ENCODE results near the gene ANAPC7.

DNA sequence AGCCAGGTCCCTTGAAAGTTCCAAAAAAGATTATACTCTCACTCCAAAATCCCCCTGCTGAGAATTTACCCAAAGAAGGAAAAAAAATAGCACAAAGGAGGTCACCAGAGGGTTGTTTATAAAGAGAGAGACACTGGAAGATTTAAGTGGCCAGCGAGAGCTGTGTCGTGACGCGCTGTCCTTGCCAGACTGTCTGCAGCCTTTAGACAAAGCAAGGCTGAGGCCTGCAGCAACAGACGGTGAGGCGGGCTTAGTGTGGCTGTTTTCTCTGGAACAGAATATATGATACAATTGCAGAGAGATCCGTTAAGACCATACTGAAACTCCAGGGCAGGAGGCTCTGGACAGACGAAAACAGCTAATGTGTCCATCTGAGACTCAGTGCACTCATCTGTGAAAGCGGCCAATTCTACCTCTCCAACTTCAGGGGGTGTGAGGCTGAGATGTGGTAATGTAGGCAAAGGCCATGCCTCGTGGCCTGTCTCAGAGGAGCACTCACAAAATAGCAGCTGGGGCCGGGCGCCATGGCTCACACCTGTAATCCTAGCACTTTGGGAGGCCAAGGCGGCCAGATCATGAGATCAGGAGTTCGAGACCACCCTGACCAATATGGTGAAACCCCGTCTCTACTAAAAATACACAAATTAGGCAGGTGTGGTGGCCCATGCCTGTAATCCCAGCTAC lies 36.2 kb downstream of the ANAPC7 start:
- TF ChIP-seq FOSL2 (IDR thresholded peaks at IDR 0.05; ENCODE audit: borderline replicate concordance, low read depth) = no peak
- TF ChIP-seq, protein P1, sequence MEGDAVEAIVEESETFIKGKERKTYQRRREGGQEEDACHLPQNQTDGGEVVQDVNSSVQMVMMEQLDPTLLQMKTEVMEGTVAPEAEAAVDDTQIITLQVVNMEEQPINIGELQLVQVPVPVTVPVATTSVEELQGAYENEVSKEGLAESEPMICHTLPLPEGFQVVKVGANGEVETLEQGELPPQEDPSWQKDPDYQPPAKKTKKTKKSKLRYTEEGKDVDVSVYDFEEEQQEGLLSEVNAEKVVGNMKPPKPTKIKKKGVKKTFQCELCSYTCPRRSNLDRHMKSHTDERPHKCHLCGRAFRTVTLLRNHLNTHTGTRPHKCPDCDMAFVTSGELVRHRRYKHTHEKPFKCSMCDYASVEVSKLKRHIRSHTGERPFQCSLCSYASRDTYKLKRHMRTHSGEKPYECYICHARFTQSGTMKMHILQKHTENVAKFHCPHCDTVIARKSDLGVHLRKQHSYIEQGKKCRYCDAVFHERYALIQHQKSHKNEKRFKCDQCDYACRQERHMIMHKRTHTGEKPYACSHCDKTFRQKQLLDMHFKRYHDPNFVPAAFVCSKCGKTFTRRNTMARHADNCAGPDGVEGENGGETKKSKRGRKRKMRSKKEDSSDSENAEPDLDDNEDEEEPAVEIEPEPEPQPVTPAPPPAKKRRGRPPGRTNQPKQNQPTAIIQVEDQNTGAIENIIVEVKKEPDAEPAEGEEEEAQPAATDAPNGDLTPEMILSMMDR (IDR thresholded peaks at IDR 0.05) = no peak
- TF ChIP-seq, protein P2, sequence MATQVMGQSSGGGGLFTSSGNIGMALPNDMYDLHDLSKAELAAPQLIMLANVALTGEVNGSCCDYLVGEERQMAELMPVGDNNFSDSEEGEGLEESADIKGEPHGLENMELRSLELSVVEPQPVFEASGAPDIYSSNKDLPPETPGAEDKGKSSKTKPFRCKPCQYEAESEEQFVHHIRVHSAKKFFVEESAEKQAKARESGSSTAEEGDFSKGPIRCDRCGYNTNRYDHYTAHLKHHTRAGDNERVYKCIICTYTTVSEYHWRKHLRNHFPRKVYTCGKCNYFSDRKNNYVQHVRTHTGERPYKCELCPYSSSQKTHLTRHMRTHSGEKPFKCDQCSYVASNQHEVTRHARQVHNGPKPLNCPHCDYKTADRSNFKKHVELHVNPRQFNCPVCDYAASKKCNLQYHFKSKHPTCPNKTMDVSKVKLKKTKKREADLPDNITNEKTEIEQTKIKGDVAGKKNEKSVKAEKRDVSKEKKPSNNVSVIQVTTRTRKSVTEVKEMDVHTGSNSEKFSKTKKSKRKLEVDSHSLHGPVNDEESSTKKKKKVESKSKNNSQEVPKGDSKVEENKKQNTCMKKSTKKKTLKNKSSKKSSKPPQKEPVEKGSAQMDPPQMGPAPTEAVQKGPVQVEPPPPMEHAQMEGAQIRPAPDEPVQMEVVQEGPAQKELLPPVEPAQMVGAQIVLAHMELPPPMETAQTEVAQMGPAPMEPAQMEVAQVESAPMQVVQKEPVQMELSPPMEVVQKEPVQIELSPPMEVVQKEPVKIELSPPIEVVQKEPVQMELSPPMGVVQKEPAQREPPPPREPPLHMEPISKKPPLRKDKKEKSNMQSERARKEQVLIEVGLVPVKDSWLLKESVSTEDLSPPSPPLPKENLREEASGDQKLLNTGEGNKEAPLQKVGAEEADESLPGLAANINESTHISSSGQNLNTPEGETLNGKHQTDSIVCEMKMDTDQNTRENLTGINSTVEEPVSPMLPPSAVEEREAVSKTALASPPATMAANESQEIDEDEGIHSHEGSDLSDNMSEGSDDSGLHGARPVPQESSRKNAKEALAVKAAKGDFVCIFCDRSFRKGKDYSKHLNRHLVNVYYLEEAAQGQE (IDR thresholded peaks at IDR 0.05; ENCODE audit: low read depth, low read length) = no peak
- TF ChIP-seq, protein P3, sequence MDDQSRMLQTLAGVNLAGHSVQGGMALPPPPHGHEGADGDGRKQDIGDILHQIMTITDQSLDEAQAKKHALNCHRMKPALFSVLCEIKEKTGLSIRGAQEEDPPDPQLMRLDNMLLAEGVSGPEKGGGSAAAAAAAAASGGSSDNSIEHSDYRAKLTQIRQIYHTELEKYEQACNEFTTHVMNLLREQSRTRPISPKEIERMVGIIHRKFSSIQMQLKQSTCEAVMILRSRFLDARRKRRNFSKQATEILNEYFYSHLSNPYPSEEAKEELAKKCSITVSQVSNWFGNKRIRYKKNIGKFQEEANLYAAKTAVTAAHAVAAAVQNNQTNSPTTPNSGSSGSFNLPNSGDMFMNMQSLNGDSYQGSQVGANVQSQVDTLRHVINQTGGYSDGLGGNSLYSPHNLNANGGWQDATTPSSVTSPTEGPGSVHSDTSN (IDR thresholded peaks at IDR 0.05) = no peak
- TF ChIP-seq EP300 (IDR thresholded peaks at IDR 0.05; ENCODE audit: borderline replicate concordance in 1 of 2, low read depth in 1 of 2, low read length in 1 of 2) = no peak
- no peak for TF ChIP-seq GABPA (IDR thresholded peaks at IDR 0.05; ENCODE audit: low read depth)
- TF ChIP-seq RAD21 (IDR thresholded peaks at IDR 0.05; ENCODE audit: low read length) = no peak
- TF ChIP-seq FOXJ3 (CRISPR knock-in tag; IDR thresholded peaks at IDR 0.05) = no peak
- TF ChIP-seq CHD2 (IDR thresholded peaks at IDR 0.05; ENCODE audit: low read length, partially characterized antibody) = no peak

All from SK-N-SH (cell line).